ENCODE data around the gene DNAH7.

DNA sequence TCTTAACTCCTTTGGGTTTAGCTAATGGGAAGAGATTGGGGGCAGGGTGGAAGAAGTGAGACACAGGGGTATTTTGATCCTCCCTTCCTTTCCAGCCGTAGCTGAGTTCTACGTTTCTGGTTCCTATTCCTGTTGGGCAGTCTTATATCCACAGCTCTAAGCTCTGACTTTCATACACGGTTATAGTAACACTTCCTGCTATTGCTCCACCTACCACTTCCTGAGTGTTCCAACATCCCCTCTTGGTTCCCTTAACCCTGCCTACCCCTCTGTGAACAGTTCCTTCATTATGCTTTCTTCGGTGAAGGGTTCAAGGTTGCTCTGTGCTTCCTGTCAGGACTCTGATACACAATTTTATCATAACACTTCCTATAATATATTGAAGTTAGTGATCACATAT lies 205.1 kb downstream of the DNAH7 start:
- no peak for TF ChIP-seq POLR2A (IDR thresholded peaks at IDR 0.05)
- TF ChIP-seq, protein P1, sequence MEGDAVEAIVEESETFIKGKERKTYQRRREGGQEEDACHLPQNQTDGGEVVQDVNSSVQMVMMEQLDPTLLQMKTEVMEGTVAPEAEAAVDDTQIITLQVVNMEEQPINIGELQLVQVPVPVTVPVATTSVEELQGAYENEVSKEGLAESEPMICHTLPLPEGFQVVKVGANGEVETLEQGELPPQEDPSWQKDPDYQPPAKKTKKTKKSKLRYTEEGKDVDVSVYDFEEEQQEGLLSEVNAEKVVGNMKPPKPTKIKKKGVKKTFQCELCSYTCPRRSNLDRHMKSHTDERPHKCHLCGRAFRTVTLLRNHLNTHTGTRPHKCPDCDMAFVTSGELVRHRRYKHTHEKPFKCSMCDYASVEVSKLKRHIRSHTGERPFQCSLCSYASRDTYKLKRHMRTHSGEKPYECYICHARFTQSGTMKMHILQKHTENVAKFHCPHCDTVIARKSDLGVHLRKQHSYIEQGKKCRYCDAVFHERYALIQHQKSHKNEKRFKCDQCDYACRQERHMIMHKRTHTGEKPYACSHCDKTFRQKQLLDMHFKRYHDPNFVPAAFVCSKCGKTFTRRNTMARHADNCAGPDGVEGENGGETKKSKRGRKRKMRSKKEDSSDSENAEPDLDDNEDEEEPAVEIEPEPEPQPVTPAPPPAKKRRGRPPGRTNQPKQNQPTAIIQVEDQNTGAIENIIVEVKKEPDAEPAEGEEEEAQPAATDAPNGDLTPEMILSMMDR (IDR thresholded peaks at IDR 0.05), result no peak

Data from testis (tissue), 2 donors.